H1 (cell line): ENCODE data around the gene GNG8. TPM values are rescaled to one million over a fixed set of nuclear protein-coding genes. Genes with fewer than 3 reads are reported as not detected.

ENCODE experiments used
- CTCF ChIA-PET: fragments of 300-600 bp; sonication (Branson Sonifier 250); formaldehyde crosslinking; loops from one replicate; lab custom pipeline; 2021; ENCODE audit not compliant: partially characterized antibody; lab: Charles Lee
- POLR2A ChIA-PET: fragments of 300-600 bp; sonication (Branson Sonifier 250); formaldehyde crosslinking; loops from one replicate; lab custom pipeline; 2021; ENCODE audit warnings: inconsistent platforms; ENCODE audit not compliant: partially characterized antibody; lab: Charles Lee
- DNase-seq, 2 experiments: peaks; one replicate each; pipeline versions ENCODE4 v3.0.0 to v3.0.0-alpha.2; 2010 to 2022; ENCODE audit warnings: low spot score in 2 of 2, low read depth in 1 of 2, mixed read lengths in 1 of 2
- FAIRE-seq: peaks from 2 replicates; lab custom pipeline; 2011; peaks lifted over from hg19 to GRCh38; lab: Jason Lieb, UNC
- H2AFZ ChIP-seq: 2 replicates; pipeline ENCODE4 v1.8.1; 2012; ENCODE audit warnings: low read length, inconsistent platforms
- H2AK5ac ChIP-seq: 2 replicates; pipeline ENCODE4 v1.6.1; 2013; ENCODE audit warnings: low read depth, low read length
- H2BK120ac ChIP-seq: replicated peaks from 2 replicates; pipeline ENCODE3; 2013; ENCODE audit warnings: low read depth, low read length, inconsistent platforms
- H2BK12ac ChIP-seq: 2 replicates; pipeline ENCODE4 v1.6.1; 2013; ENCODE audit warnings: low read depth, low read length
- H2BK15ac ChIP-seq: 2 replicates; pipeline ENCODE4 v1.6.1; 2013; ENCODE audit warnings: low read length
- H2BK20ac ChIP-seq: 2 replicates; pipeline ENCODE4 v1.6.1; 2013; ENCODE audit warnings: low read length
- H2BK5ac ChIP-seq: 2 replicates; pipeline ENCODE4 v1.6.1; 2013; ENCODE audit warnings: low read depth, low read length
- H3K14ac ChIP-seq: 2 replicates; pipeline ENCODE4 v1.6.1; 2013; ENCODE audit warnings: inconsistent platforms; ENCODE audit not compliant: insufficient read length
- H3K18ac ChIP-seq: 2 replicates; pipeline ENCODE4 v1.6.1; 2013; ENCODE audit warnings: low read length; ENCODE audit errors: extremely low read depth
- H3K23ac ChIP-seq: 2 replicates; pipeline ENCODE4 v1.6.1; 2013; ENCODE audit warnings: inconsistent platforms; ENCODE audit not compliant: insufficient read length
- H3K23me2 ChIP-seq: 2 replicates; pipeline ENCODE4 v1.6.1; 2013; ENCODE audit warnings: low read depth, low read length
- H3K27ac ChIP-seq: 2 replicates; pipeline ENCODE4 v1.6.1; 2011; ENCODE audit warnings: low read depth, low read length, inconsistent platforms
- H3K27me3 ChIP-seq, 4 experiments: replicated peaks in 1 of 4; 1 replicate in 1 of 4; 2 replicates in 3 of 4; pipeline versions ENCODE4 v1.6.1 to v1.8.1; 2011 to 2013; ENCODE audit warnings: low read length in 3 of 4, mild to moderate bottlenecking in 3 of 4, inconsistent platforms in 2 of 4, mixed read lengths in 2 of 4, moderate library complexity in 1 of 4; ENCODE audit not compliant: control insufficient read depth in 3 of 4, insufficient read depth in 3 of 4; ENCODE audit errors: extremely low read depth in 1 of 4
- H3K36me3 ChIP-seq, 4 experiments: 2 replicates each; pipeline versions ENCODE4 v1.6.1 to v1.8.1; 2011 to 2013; ENCODE audit warnings: mild to moderate bottlenecking in 4 of 4, low read length in 3 of 4, moderate library complexity in 2 of 4, control low read depth in 1 of 4, inconsistent platforms in 1 of 4; ENCODE audit not compliant: insufficient read depth in 4 of 4, control insufficient read depth in 2 of 4
- H3K4ac ChIP-seq: replicated peaks from 2 replicates; pipeline ENCODE3; 2013; ENCODE audit warnings: low read length, low read depth, mixed read lengths, inconsistent platforms; ENCODE audit not compliant: insufficient read length
- H3K4me1 ChIP-seq, 4 experiments: replicated peaks in 1 of 4; 1 replicate in 1 of 4; 2 replicates in 3 of 4; pipeline versions ENCODE4 v1.6.1 to v1.8.1; 2011 to 2013; ENCODE audit warnings: low read length in 3 of 4, inconsistent platforms in 2 of 4, mixed read lengths in 1 of 4; ENCODE audit not compliant: insufficient read depth in 4 of 4, control insufficient read depth in 3 of 4
- H3K4me2 ChIP-seq, 2 experiments: 2 replicates each; pipeline versions ENCODE4 v1.6.1 to v1.8.1; 2011 to 2013; ENCODE audit warnings: low read depth in 2 of 2, low read length in 2 of 2, control low read depth in 1 of 2, inconsistent platforms in 1 of 2, mild to moderate bottlenecking in 1 of 2; ENCODE audit not compliant: insufficient read depth in 1 of 2
- H3K4me3 ChIP-seq, 4 experiments: fragments of 200-600, 300-600 bp in 1 of 4; sonication (generic), shearing (Covaris generic), sonication (Bioruptor Twin) in 1 of 4; 2 replicates each; pipeline versions ENCODE4 v1.5.1 to v1.8.1; 2011 to 2016; ENCODE audit warnings: low read length in 4 of 4, low read depth in 3 of 4, control low read depth in 2 of 4, inconsistent platforms in 2 of 4, mild to moderate bottlenecking in 2 of 4, mixed read lengths in 1 of 4, moderate library complexity in 1 of 4; ENCODE audit not compliant: insufficient read depth in 2 of 4; ENCODE audit errors: extremely low read depth in 1 of 4
- H3K56ac ChIP-seq: replicated peaks from 2 replicates; pipeline ENCODE3; 2013; ENCODE audit warnings: low read depth, mild to moderate bottlenecking, mixed read lengths, low read length, inconsistent platforms; ENCODE audit not compliant: insufficient read length
- H3K79me1 ChIP-seq: 2 replicates; pipeline ENCODE4 v1.6.1; 2013; ENCODE audit warnings: low read depth, low read length, control low read depth
- H3K79me2 ChIP-seq, 2 experiments: 2 replicates each; pipeline versions ENCODE4 v1.6.1 to v1.8.1; 2012 to 2013; ENCODE audit warnings: low read length in 2 of 2, mild to moderate bottlenecking in 2 of 2, inconsistent platforms in 1 of 2; ENCODE audit not compliant: insufficient read depth in 2 of 2, control insufficient read depth in 1 of 2
- H3K9ac ChIP-seq, 4 experiments: replicated peaks in 1 of 4; 1 replicate in 1 of 4; 2 replicates in 3 of 4; pipeline versions ENCODE4 v1.6.1 to v1.8.1; 2011 to 2013; ENCODE audit warnings: low read depth in 3 of 4, low read length in 3 of 4, control low read depth in 2 of 4, mild to moderate bottlenecking in 2 of 4, moderate library complexity in 2 of 4, inconsistent platforms in 1 of 4; ENCODE audit errors: extremely low read depth in 1 of 4
- H3K9me3 ChIP-seq, 2 experiments: 2 replicates each; pipeline versions ENCODE4 v1.6.1 to v1.8.1; 2012 to 2013; ENCODE audit warnings: mild to moderate bottlenecking in 2 of 2, moderate library complexity in 2 of 2, control low read depth in 1 of 2, inconsistent platforms in 1 of 2, low read depth in 1 of 2, low read length in 1 of 2, mixed read lengths in 1 of 2; ENCODE audit not compliant: insufficient read depth in 2 of 2
- H4K20me1 ChIP-seq, 2 experiments: replicated peaks in 1 of 2; 2 replicates each; pipeline versions ENCODE3 to v1.8.1; 2011 to 2013; ENCODE audit warnings: inconsistent platforms in 2 of 2, low read length in 2 of 2, mild to moderate bottlenecking in 1 of 2; ENCODE audit not compliant: insufficient read depth in 2 of 2, control insufficient read depth in 1 of 2
- H4K5ac ChIP-seq: 2 replicates; pipeline ENCODE4 v1.6.1; 2013; ENCODE audit warnings: low read length, low read depth, mixed read lengths, inconsistent platforms; ENCODE audit not compliant: insufficient read length
- H4K8ac ChIP-seq: 2 replicates; pipeline ENCODE4 v1.8.0; 2013; ENCODE audit warnings: mild to moderate bottlenecking, moderate library complexity, low read length, inconsistent platforms; ENCODE audit not compliant: insufficient read depth; ENCODE audit errors: extremely low read depth
- H4K91ac ChIP-seq: replicated peaks from 2 replicates; pipeline ENCODE3; 2013; ENCODE audit warnings: low read length, mixed read lengths, inconsistent platforms; ENCODE audit not compliant: insufficient read length
- ASH2L ChIP-seq: fragments of 200-600, 300-600 bp; sonication (generic); IDR thresholded peaks from one replicate; pipeline ENCODE4 v1.7.1; 2017; ENCODE audit warnings: low read length
- BRCA1 ChIP-seq: IDR thresholded peaks from 2 replicates; pipeline ENCODE4 v1.6.1; 2012; ENCODE audit warnings: low read depth, low read length, improper control_type of control experiment
- CHD1 ChIP-seq: IDR thresholded peaks from 2 replicates; pipeline ENCODE4 v1.6.1; 2012; ENCODE audit warnings: low read depth, low read length, improper control_type of control experiment
- CTBP2 ChIP-seq: IDR thresholded peaks from 2 replicates; pipeline ENCODE4 v1.7.0; 2011; ENCODE audit warnings: borderline replicate concordance, mild to moderate bottlenecking, moderate library complexity, mixed read lengths, low read length; ENCODE audit not compliant: insufficient read depth, insufficient read length
- EP300 ChIP-seq, 2 experiments: IDR thresholded peaks; 1 replicate in 1 of 2; 2 replicates in 1 of 2; pipeline ENCODE4 v1.6.1; 2011 to 2012; ENCODE audit warnings: low read depth in 2 of 2, low read length in 2 of 2, mild to moderate bottlenecking in 2 of 2, borderline replicate concordance in 1 of 2, inconsistent platforms in 1 of 2, moderate library complexity in 1 of 2
- FOSL1 ChIP-seq: IDR thresholded peaks from 2 replicates; pipeline ENCODE4 v1.6.1; 2011; ENCODE audit warnings: mild to moderate bottlenecking, low read depth, low read length, moderate library complexity; ENCODE audit not compliant: insufficient read depth
- HDAC2 ChIP-seq, 2 experiments: fragments of 300-600 bp in 1 of 2; sonication (generic) in 1 of 2; IDR thresholded peaks; 2 replicates each; pipeline ENCODE4 v1.6.1; 2011 to 2012; ENCODE audit warnings: low read depth in 2 of 2, low read length in 2 of 2, mild to moderate bottlenecking in 2 of 2, moderate library complexity in 2 of 2, borderline replicate concordance in 1 of 2, inconsistent platforms in 1 of 2
- RAD21 ChIP-seq, 2 experiments: IDR thresholded peaks in 1 of 2; conservative IDR thresholded peaks in 1 of 2; 2 replicates each; pipeline ENCODE4 v1.6.1; 2011; ENCODE audit warnings: low read depth in 2 of 2, low read length in 2 of 2, improper control_type of control experiment in 1 of 2, inconsistent platforms in 1 of 2, mild to moderate bottlenecking in 1 of 2, moderate library complexity in 1 of 2
- RBBP5 ChIP-seq: IDR thresholded peaks from 2 replicates; pipeline ENCODE4 v1.7.1; 2012; ENCODE audit warnings: low read depth, mild to moderate bottlenecking, inconsistent platforms, low read length, moderate library complexity, borderline replicate concordance
- RXRA ChIP-seq: IDR thresholded peaks from 2 replicates; pipeline ENCODE4 v1.6.1; 2011; ENCODE audit warnings: low read depth, mild to moderate bottlenecking, low read length, moderate library complexity; ENCODE audit not compliant: insufficient read depth
- TBP ChIP-seq: IDR thresholded peaks from 2 replicates; pipeline ENCODE4 v1.6.1; 2011; ENCODE audit warnings: low read depth, low read length, improper control_type of control experiment
- WGBS, 2 experiments: shearing (Covaris generic) in 1 of 2; methylation state at CpG; one replicate each; pipeline versions ENCODE4 v1.1.6 to v1.1.7; 2013 to 2015; ENCODE audit warnings: low lambda C conversion rate in 2 of 2, mixed read lengths in 2 of 2, inconsistent platforms in 1 of 2, low coverage in 1 of 2, missing lambda C conversion rate in 1 of 2; ENCODE audit not compliant: insufficient replicate concordance in 2 of 2, insufficient coverage in 1 of 2, insufficient read length in 1 of 2; ENCODE audit errors: extremely low coverage in 1 of 2, missing lambda C conversion rate in 1 of 2; 5-methylcytosine and 5-hydroxymethylcytosine counted together
- polyA plus RNA-seq, 7 experiments: library from polyadenylated mRNA; depleted of rRNA in 3 of 7; stranded (reverse) in 5 of 7; unstranded in 2 of 7; fragments of >200 nt in 5 of 7; fragments of 200-250 nt in 2 of 7; gene quantifications; 1 replicate in 5 of 7; 2 replicates in 1 of 7; 4 replicates in 1 of 7; pipeline versions ENCODE4 v1.2.1 to v1.2.3, GENCODE V29; 2011 to 2013; ENCODE audit warnings: missing spikeins in 2 of 7, mixed read lengths in 2 of 7
- total RNA-seq: library from RNA; stranded (reverse); fragmentation: NEBNext Ultra II Directional; extraction: Animal tissue kit (Norgen Biotek cat#: 25700); gene quantifications from 2 replicates; pipeline ENCODE4 v1.2.1, GENCODE V29; 2021

Gene GNG8
- total and polyA plus RNA-seq, 2 of the 8 experiments (the other 6 are each of a cell fraction or from before 2014, with no cell fraction given) = not detected

- Histone ChIP-seq H2BK15ac (no peak overlapping the region), H2BK5ac (no peak overlapping the region), H4K91ac (no peak overlapping the region), H4K20me1 (no peaks in the 10 kb centered on the region), H3K18ac (no peak overlapping the region), H3K79me1 (no peaks in the 10 kb centered on the region), H3K9ac (no peak overlapping the region), H3K9me3 (no peaks in the 10 kb centered on the region), H4K8ac (no peak overlapping the region)
- WGBS, 2 experiments = 93% methylated on average over 6 of the region's 6 CpGs; no CpG with 5 or more reads in 1 of the 2 experiments
- CTCF ChIA-PET = interaction anchor here (0.5 to 15.6 kb wide), 19 partner anchors 10 to 223 kb away, joined by 3 to 341 read pairs (median 5); partner anchors contain the start of genes CALM3, DACT3 and PTGIR
- DNase-seq = no peak
- POLR2A ChIA-PET = interaction anchor here (1.6 to 1.9 kb wide), 3 partner anchors 14 to 44 kb away, joined by 5 to 8 read pairs (median 8); partner anchors contain the start of genes CALM3 and DACT3
- no peak for TF ChIP-seq HDAC2 (IDR thresholded peaks at IDR 0.05; ENCODE audit: borderline replicate concordance in 1 of 2, low read depth in 2 of 2, low read length in 2 of 2)
- TF ChIP-seq RAD21 (IDR thresholded peaks at IDR 0.05 in 1 of 2, conservative IDR thresholded peaks at IDR 0.05 in 1 of 2; ENCODE audit: low read depth in 2 of 2, low read length in 2 of 2) = no peak
- no peak for TF ChIP-seq CHD1
- TF ChIP-seq RBBP5 = no peak
- TF ChIP-seq FOSL1 = no peak
- no peak for TF ChIP-seq EP300 (IDR thresholded peaks at IDR 0.05; ENCODE audit: borderline replicate concordance in 1 of 2, low read depth in 2 of 2, low read length in 2 of 2)
- no peak for TF ChIP-seq TBP
- TF ChIP-seq BRCA1 = no peak
- TF ChIP-seq CTBP2 = no peak
- TF ChIP-seq ASH2L = no peak
- TF ChIP-seq RXRA = no peak
- TF ChIP-seq, all 59 proteins: peak for 0
- no peak overlapping the region for H3K14ac ChIP-seq
- no peak overlapping the region for H2BK20ac ChIP-seq
- H3K4me1 ChIP-seq = peaks cover 0 to 7% (median 3%) of the 10 kb centered on the region in 4 experiments; a peak in 4 of 7 replicates
- no peak overlapping the region for H2BK12ac ChIP-seq
- H3K23me2 ChIP-seq = no peaks in the 10 kb centered on the region
- no peak overlapping the region for H2AK5ac ChIP-seq
- H3K36me3 ChIP-seq = no peaks in the 10 kb centered on the region
- H3K4me3 ChIP-seq = no peak overlapping the region
- H3K79me2 ChIP-seq = no peaks in the 10 kb centered on the region
- H3K27me3 ChIP-seq = no peaks in the 10 kb centered on the region
- no peak overlapping the region for H3K4me2 ChIP-seq
- no peak overlapping the region for H4K5ac ChIP-seq
- no peak overlapping the region for H3K56ac ChIP-seq
- no peak overlapping the region for H3K27ac ChIP-seq
- H2BK120ac ChIP-seq = no peak overlapping the region
- H3K23ac ChIP-seq = no peak overlapping the region
- H2AFZ ChIP-seq = no peak overlapping the region
- no peak for FAIRE-seq
- H3K4ac ChIP-seq = no peak overlapping the region
Measured at GRCh38 chr19:46617601-46618000, 18.4 kb downstream of the GNG8 start.
